Suprapubic skin (tissue), 4 donors: ENCODE data around the gene ZNF770. TPM values are rescaled to one million over a fixed set of nuclear protein-coding genes. Genes with fewer than 3 reads are reported as not detected.

Experiments
- DNase-seq, 2 donors: peaks; one replicate each; pipeline ENCODE4 v3.0.0-alpha.2; 2019; ENCODE audit warnings: low spot score in 2 of 2
- H3K27ac ChIP-seq: fragments of 200-600 bp; sonication (generic); one replicate; pipeline ENCODE4 v1.5.1; 2019
- H3K27me3 ChIP-seq: fragments of 200-600 bp; sonication (generic); one replicate; pipeline ENCODE4 v1.5.1; 2019
- H3K36me3 ChIP-seq: fragments of 200-600 bp; sonication (generic); one replicate; pipeline ENCODE4 v1.5.1; 2019
- H3K4me1 ChIP-seq: fragments of 200-600 bp; sonication (generic); one replicate; pipeline ENCODE4 v1.5.1; 2019
- H3K4me3 ChIP-seq: fragments of 200-600 bp; sonication (generic); one replicate; pipeline ENCODE4 v1.5.1; 2019; ENCODE audit warnings: mild to moderate bottlenecking
- H3K9me3 ChIP-seq: fragments of 200-600 bp; sonication (generic); one replicate; pipeline ENCODE4 v1.5.1; 2019
- CTCF ChIP-seq, 2 donors: fragments of 200-600 bp in 1 of 2; fragments of 450-650 bp in 1 of 2; sonication (generic) in 1 of 2; IDR thresholded peaks; one replicate each; pipeline ENCODE4 v1.5.1; 2016 to 2019; ENCODE audit warnings: antibody characterized with exemption in 2 of 2, mild to moderate bottlenecking in 1 of 2, moderate library complexity in 1 of 2
- EP300 ChIP-seq: sonication (generic); formaldehyde crosslinking; IDR thresholded peaks from one replicate; pipeline ENCODE4 v1.6.1; 2017; ENCODE audit warnings: antibody characterized with exemption
- POLR2A ChIP-seq, 2 donors: fragments of 450-650 bp; IDR thresholded peaks; one replicate each; pipeline ENCODE4 v1.6.1; 2017; ENCODE audit warnings: antibody characterized with exemption in 2 of 2, mild to moderate bottlenecking in 2 of 2, moderate library complexity in 2 of 2
- POLR2AphosphoS5 ChIP-seq, 3 donors: sonication (generic); formaldehyde crosslinking; IDR thresholded peaks; one replicate each; pipeline ENCODE4 v1.6.1; 2017; ENCODE audit warnings: antibody characterized with exemption in 3 of 3
- WGBS: methylation state at CpG from one replicate; pipeline ENCODE4 v1.1.5; 2018; 5-methylcytosine and 5-hydroxymethylcytosine counted together
- total RNA-seq, 4 donors: library from RNA; depleted of rRNA; stranded (reverse); fragments of >200 nt; gene quantifications; one replicate each; pipeline ENCODE4 v1.1.0, GENCODE V29; 2016

ZNF770 gene
- total RNA-seq, 4 donors from 2014 or later: 42.4 to 71.1 (median 46.2) TPM

- Histone ChIP-seq H3K27ac (no peak overlapping the region), H3K36me3 (no peaks in the 10 kb centered on the region), H3K4me1 (no peaks in the 10 kb centered on the region), H3K9me3 (no peaks in the 10 kb centered on the region), H3K4me3 (no peak overlapping the region), H3K27me3 (no peaks in the 10 kb centered on the region)
- TF ChIP-seq POLR2A (IDR thresholded peaks at IDR 0.05): no peak
- TF ChIP-seq CTCF (IDR thresholded peaks at IDR 0.05): no peak
- no peak for TF ChIP-seq POLR2AphosphoS5 (IDR thresholded peaks at IDR 0.05)
- TF ChIP-seq EP300: no peak
- DNase-seq: no peak
These were observed 26.2 kb upstream of the ZNF770 start for GRCh38 chr15:35014241-35014640.

- no peak for TF ChIP-seq CTCF (IDR thresholded peaks at IDR 0.05)
- no peak for TF ChIP-seq POLR2A (IDR thresholded peaks at IDR 0.05)
- TF ChIP-seq EP300: no peak
- no peak for TF ChIP-seq POLR2AphosphoS5 (IDR thresholded peaks at IDR 0.05)
- H3K36me3 ChIP-seq: no peaks in the 10 kb centered on the region
- no peaks in the 10 kb centered on the region for H3K4me1 ChIP-seq
- H3K27me3 ChIP-seq: no peaks in the 10 kb centered on the region
- H3K4me3 ChIP-seq: no peak overlapping the region
- WGBS: 76% methylated on average over 4 of the region's 4 CpGs
- no peaks in the 10 kb centered on the region for H3K9me3 ChIP-seq
- DNase-seq: no peak
- no peak overlapping the region for H3K27ac ChIP-seq
These were observed 25.3 kb upstream of the ZNF770 start for GRCh38 chr15:35013370-35013769.

- no peaks in the 10 kb centered on the region for H3K27me3 ChIP-seq
- TF ChIP-seq POLR2A (IDR thresholded peaks at IDR 0.05): no peak
- no peak for TF ChIP-seq EP300
- TF ChIP-seq CTCF (IDR thresholded peaks at IDR 0.05): no peak
- TF ChIP-seq POLR2AphosphoS5 (IDR thresholded peaks at IDR 0.05): no peak
- H3K4me1 ChIP-seq: no peaks in the 10 kb centered on the region
- H3K4me3 ChIP-seq: no peak overlapping the region
- 97% methylated on average over 2 of the region's 2 CpGs for WGBS
- no peak overlapping the region for H3K27ac ChIP-seq
- no peak for DNase-seq
- no peaks in the 10 kb centered on the region for H3K36me3 ChIP-seq
- H3K9me3 ChIP-seq: no peaks in the 10 kb centered on the region
These were observed 19.3 kb upstream of the ZNF770 start for GRCh38 chr15:35007397-35007796.

GRCh38 chr15:35005933-35006332 lies 17.8 kb upstream of the ZNF770 start:
- TF ChIP-seq EP300 (no peak), POLR2A (IDR thresholded peaks at IDR 0.05) (no peak), POLR2AphosphoS5 (IDR thresholded peaks at IDR 0.05) (no peak)
- H3K36me3 ChIP-seq: no peaks in the 10 kb centered on the region
- 97% methylated on average over 6 of the region's 6 CpGs for WGBS
- DNase-seq: no peak
- no peak overlapping the region for H3K4me3 ChIP-seq
- H3K9me3 ChIP-seq: no peaks in the 10 kb centered on the region
- no peaks in the 10 kb centered on the region for H3K4me1 ChIP-seq
- H3K27me3 ChIP-seq: no peaks in the 10 kb centered on the region
- H3K27ac ChIP-seq: no peak overlapping the region

- Histone ChIP-seq H3K4me1 (no peaks in the 10 kb centered on the region), H3K36me3 (no peaks in the 10 kb centered on the region), H3K27me3 (no peaks in the 10 kb centered on the region), H3K9me3 (no peaks in the 10 kb centered on the region), H3K27ac (no peak overlapping the region), H3K4me3 (no peak overlapping the region)
- no peak for TF ChIP-seq EP300
- TF ChIP-seq CTCF (IDR thresholded peaks at IDR 0.05): no peak
- TF ChIP-seq POLR2A (IDR thresholded peaks at IDR 0.05): no peak
- no peak for TF ChIP-seq POLR2AphosphoS5 (IDR thresholded peaks at IDR 0.05)
- no peak for DNase-seq
- WGBS: 71% methylated on average over 3 of the region's 3 CpGs
These were observed 15.8 kb upstream of the ZNF770 start for GRCh38 chr15:35003928-35004327.

- Histone ChIP-seq H3K4me3 (no peak overlapping the region), H3K9me3 (no peaks in the 10 kb centered on the region), H3K27me3 (no peaks in the 10 kb centered on the region), H3K4me1 (peaks cover 2% of the 10 kb centered on the region), H3K36me3 (no peaks in the 10 kb centered on the region), H3K27ac (no peak overlapping the region)
- WGBS: 14% methylated on average over 1 of the region's 1 CpG
- no peak for DNase-seq
- no peak for TF ChIP-seq CTCF (IDR thresholded peaks at IDR 0.05)
- TF ChIP-seq POLR2A (IDR thresholded peaks at IDR 0.05): no peak
- TF ChIP-seq POLR2AphosphoS5 (IDR thresholded peaks at IDR 0.05): peak in 1 of 3 donors; percentile 54
These were observed 12.4 kb upstream of the ZNF770 start for GRCh38 chr15:35000511-35000910.
